ENCODE measurements around the gene DNAH12. TPM values are rescaled to one million over a fixed set of nuclear protein-coding genes. Genes with fewer than 3 reads are reported as not detected.

DNAH12 gene
- total RNA-seq, 4 donors from 2014 or later: 0.27 TPM; not detected in 3

DNA sequence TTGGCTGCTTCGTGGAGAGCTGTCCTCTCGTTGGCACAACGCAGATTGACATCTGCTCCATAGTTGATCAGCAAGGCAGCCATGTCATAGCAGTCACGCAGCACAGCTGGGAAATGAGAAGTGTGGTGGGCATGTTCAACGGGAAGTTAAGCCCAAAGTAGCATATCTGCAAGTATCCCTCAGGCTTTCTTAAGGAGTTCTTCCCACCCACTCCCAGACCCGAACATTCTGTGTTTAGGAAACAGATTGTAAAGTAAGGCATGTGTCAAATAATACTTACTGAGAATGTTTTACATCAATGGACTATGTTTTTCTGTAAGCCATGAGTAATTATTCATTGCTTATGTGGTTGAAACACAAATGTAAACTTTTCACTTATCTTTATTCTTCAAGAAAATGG, 260.8 kb downstream of the DNAH12 start:
- no peak for ATAC-seq
- H3K4me3 ChIP-seq: no peak overlapping the region
- H3K4me1 ChIP-seq: no peaks in the 10 kb centered on the region
- H3K27me3 ChIP-seq: no peaks in the 10 kb centered on the region
- H3K27ac ChIP-seq: no peak overlapping the region
- H3K36me3 ChIP-seq: no peaks in the 10 kb centered on the region
- H3K9me3 ChIP-seq: no peaks in the 10 kb centered on the region
- 44 to 60% methylated on average over 4 to 5 of the region's 6 CpGs for WGBS, 2 donors (ENCODE audit: low coverage in 1 of 2)
- TF ChIP-seq EP300 (IDR thresholded peaks at IDR 0.05) (no peak), POLR2AphosphoS5 (IDR thresholded peaks at IDR 0.05) (no peak), POLR2A (IDR thresholded peaks at IDR 0.05) (no peak)
- TF ChIP-seq, protein P1, sequence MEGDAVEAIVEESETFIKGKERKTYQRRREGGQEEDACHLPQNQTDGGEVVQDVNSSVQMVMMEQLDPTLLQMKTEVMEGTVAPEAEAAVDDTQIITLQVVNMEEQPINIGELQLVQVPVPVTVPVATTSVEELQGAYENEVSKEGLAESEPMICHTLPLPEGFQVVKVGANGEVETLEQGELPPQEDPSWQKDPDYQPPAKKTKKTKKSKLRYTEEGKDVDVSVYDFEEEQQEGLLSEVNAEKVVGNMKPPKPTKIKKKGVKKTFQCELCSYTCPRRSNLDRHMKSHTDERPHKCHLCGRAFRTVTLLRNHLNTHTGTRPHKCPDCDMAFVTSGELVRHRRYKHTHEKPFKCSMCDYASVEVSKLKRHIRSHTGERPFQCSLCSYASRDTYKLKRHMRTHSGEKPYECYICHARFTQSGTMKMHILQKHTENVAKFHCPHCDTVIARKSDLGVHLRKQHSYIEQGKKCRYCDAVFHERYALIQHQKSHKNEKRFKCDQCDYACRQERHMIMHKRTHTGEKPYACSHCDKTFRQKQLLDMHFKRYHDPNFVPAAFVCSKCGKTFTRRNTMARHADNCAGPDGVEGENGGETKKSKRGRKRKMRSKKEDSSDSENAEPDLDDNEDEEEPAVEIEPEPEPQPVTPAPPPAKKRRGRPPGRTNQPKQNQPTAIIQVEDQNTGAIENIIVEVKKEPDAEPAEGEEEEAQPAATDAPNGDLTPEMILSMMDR (IDR thresholded peaks at IDR 0.05): no peak

DNA sequence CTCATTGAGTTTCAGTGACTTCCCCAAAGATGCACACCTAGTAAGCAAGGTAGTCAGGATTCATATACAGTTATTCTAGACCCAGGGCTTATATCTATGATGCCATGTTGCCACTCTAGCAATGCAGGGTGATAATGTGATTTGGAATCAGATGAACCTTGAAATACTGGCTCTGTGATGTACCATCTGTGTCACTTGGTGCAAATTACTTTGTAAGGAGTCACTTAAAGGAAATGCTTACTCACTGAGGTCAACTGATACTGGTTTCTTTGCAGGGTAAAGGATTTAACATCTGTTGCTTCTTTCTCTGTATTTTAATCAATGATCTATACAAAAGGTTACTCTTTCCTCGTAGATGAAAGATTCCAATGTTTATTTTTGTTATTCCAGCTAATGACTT, 262.4 kb downstream of the DNAH12 start:
- TF ChIP-seq EP300 (IDR thresholded peaks at IDR 0.05): no peak
- no peak for TF ChIP-seq POLR2AphosphoS5 (IDR thresholded peaks at IDR 0.05)
- TF ChIP-seq POLR2A (IDR thresholded peaks at IDR 0.05): no peak
- TF ChIP-seq, protein P1 (IDR thresholded peaks at IDR 0.05): no peak
- H3K4me1 ChIP-seq: no peaks in the 10 kb centered on the region
- H3K9me3 ChIP-seq: no peaks in the 10 kb centered on the region
- no peak for ATAC-seq
- no peak overlapping the region for H3K27ac ChIP-seq
- H3K36me3 ChIP-seq: peaks cover 0 to under 1% of the 10 kb centered on the region in 2 donors
- 13 to 27% methylated on average over 1 of the region's 1 CpG for WGBS, 2 donors (ENCODE audit: low coverage in 1 of 2)
- no peak overlapping the region for H3K4me3 ChIP-seq
- no peaks in the 10 kb centered on the region for H3K27me3 ChIP-seq

DNA sequence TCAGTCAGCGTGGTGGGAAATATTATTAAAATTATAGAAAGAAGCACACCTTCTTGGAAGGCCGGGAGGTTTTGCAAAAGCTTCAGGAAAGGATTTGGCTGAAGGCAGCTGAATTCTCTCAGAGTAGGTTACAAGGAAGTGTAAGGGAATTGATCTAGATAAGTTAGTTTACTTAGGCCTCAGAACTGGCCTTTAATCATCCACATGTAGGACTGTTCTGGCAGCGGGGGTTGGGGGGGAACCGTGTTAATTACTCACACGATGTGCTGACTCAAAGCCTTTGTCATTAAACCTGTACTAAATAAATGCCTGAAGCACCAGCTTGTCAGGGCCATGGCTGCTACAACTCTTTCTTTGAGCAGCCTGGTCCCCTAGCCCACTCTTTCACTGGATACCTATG, 264.5 kb downstream of the DNAH12 start:
- Histone ChIP-seq H3K9me3 (no peaks in the 10 kb centered on the region), H3K27ac (no peak overlapping the region), H3K4me1 (no peaks in the 10 kb centered on the region), H3K4me3 (no peak overlapping the region), H3K36me3 (peaks cover 0 to 15% of the 10 kb centered on the region in 2 donors), H3K27me3 (no peaks in the 10 kb centered on the region)
- WGBS, 2 donors (ENCODE audit: low coverage in 1 of 2): 81% methylated on average over 5 of the region's 5 CpGs; no CpG with 5 or more reads in 1 of the 2 donors
- no peak for ATAC-seq
- no peak for TF ChIP-seq EP300 (IDR thresholded peaks at IDR 0.05)
- TF ChIP-seq, protein P1 (IDR thresholded peaks at IDR 0.05): no peak
- no peak for TF ChIP-seq POLR2AphosphoS5 (IDR thresholded peaks at IDR 0.05)
- TF ChIP-seq POLR2A (IDR thresholded peaks at IDR 0.05): no peak

DNA sequence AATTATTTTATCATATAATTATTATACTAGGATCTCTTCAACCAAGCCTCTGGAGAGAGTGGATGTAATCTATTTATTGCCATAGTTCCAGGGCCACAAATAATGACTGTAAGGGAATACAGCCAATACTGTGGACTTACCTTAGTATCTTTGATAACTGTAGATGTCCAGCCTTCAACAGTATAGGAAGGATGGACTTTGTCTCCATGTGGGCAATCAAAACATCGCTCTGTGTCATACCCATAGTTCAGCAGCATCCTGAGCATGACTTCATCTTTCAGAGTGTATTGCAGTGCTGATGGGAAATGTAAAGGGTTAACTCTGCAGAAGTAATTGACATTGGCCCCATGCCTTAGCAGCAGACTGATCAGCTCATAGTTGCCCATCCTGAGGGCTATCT, 265.9 kb downstream of the DNAH12 start:
- Histone ChIP-seq H3K36me3 (peaks cover 0 to 27% of the 10 kb centered on the region in 2 donors), H3K9me3 (no peaks in the 10 kb centered on the region), H3K27ac (no peak overlapping the region), H3K27me3 (no peaks in the 10 kb centered on the region), H3K4me3 (no peak overlapping the region), H3K4me1 (no peaks in the 10 kb centered on the region)
- ATAC-seq: no peak
- 93 to 100% methylated on average over 1 of the region's 1 CpG for WGBS, 2 donors (ENCODE audit: low coverage in 1 of 2)
- TF ChIP-seq EP300 (IDR thresholded peaks at IDR 0.05) (no peak), POLR2A (IDR thresholded peaks at IDR 0.05) (no peak), POLR2AphosphoS5 (IDR thresholded peaks at IDR 0.05) (no peak)
- TF ChIP-seq, protein P1 (IDR thresholded peaks at IDR 0.05): no peak

DNA sequence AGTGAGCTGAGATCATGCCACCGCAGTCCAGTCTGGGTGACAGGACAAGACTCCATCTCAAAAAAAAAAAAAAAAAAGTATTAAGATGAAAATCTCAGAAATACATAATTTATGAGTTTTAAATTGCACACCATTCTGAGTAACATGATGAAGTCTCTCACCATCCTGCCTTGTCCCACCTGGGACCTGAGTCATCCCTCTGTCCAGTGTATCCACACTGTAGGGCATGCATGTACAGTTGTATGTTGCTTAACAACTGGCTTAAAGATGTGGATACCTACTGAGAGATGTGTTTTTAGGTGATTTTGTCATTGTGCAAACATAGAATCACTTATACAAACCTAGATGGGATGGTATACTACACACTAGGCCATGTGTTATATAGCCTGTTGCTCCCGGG, 268.8 kb downstream of the DNAH12 start:
- Histone ChIP-seq H3K9me3 (no peaks in the 10 kb centered on the region), H3K36me3 (peaks cover 3 to 48% of the 10 kb centered on the region in 2 donors), H3K4me3 (no peak overlapping the region), H3K4me1 (no peaks in the 10 kb centered on the region), H3K27me3 (no peaks in the 10 kb centered on the region), H3K27ac (no peak overlapping the region)
- WGBS, 2 donors (ENCODE audit: low coverage in 1 of 2): 100% methylated on average over 2 of the region's 2 CpGs; no CpG with 5 or more reads in 1 of the 2 donors
- ATAC-seq: no peak
- no peak for TF ChIP-seq EP300 (IDR thresholded peaks at IDR 0.05)
- TF ChIP-seq POLR2A (IDR thresholded peaks at IDR 0.05): no peak
- no peak for TF ChIP-seq POLR2AphosphoS5 (IDR thresholded peaks at IDR 0.05)
- TF ChIP-seq, protein P1 (IDR thresholded peaks at IDR 0.05): no peak

All from gastroesophageal sphincter (tissue), 4 donors.